ENCODE measurements around the gene WARS2.
"Not testable (repeated sequence)": the region's sequence is repeated elsewhere in the genome, so short reads cannot be mapped to it uniquely, and the experiment has no call there.

The WARS2 gene

GRCh38 chr1:119140177-119141019 is at the start of gene WARS2:
Gene WARS2 (minus strand): TSS chr1:119140653. CDS start chr1:119140644, 9 bp downstream.
- peak; percentile 91 for DNase-seq

DNA sequence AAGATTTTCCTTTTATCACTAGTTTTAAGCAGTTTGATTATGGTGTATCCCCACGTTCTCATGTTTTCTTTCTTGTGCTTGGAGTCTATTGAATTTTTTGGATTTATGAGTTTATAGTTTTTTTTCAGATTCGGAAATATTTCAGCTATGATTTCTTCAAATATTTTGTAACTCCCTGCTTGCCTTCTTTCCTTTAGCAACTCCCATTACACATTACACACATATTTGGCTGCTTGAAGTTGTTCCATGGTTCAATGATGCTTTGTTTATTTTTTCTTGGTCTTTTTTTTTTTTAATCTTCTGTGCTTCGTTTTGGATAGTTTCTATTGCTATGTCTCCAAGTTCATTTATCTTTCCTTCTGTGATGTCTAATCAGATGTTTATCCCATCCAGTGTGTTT is 48.5 kb upstream of the WARS2 start:
- DNase-seq = no peak

DNA sequence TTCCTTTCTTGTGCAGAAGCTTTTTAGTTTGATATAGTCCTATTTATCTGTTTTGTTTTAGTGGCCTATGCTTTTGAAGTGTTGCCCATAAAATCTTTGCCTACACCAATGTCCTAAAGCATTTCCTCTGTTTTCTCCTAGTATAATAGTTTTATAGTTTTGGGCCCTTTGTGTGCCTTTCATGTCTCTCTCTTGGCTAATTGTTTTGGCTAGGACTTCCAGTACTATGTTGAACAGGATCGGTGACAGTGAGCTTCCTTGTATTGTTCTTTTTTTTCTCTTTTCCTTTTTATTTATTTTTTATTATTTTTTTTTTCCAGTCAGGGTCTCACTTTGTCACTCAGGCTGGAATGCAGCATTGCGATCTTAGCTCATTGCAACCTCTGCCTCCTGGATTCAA is 47.0 kb upstream of the WARS2 start:
- no peak for DNase-seq

- no peak for DNase-seq
Observed at GRCh38 chr1:119186471-119186870, 46.0 kb upstream of the WARS2 start.

GRCh38 chr1:119184972-119185371 is 44.5 kb upstream of the WARS2 start:
- no peak for DNase-seq

DNA sequence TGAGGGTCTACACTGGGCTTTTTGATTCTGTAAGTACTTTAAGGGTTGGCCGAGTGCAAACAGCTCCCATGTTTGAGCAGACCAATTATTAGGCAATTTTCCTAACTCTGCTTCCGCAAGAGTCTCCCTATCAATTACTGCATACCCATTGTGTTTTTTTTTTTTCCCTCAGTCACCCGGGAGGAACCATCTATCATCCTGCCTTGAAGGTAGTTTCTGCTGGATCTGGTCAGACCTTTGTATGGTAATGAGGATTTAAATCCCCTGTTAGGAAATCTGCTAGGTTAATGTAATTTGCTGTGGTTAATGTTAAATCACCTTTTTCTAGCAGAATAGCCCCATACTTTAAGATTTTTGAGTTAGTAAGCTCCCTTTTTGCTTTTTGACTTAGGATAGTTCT is 40.8 kb upstream of the WARS2 start:
- no peak for DNase-seq

- no peak for DNase-seq
Observed at GRCh38 chr1:119179051-119179450, 38.6 kb upstream of the WARS2 start.

DNA sequence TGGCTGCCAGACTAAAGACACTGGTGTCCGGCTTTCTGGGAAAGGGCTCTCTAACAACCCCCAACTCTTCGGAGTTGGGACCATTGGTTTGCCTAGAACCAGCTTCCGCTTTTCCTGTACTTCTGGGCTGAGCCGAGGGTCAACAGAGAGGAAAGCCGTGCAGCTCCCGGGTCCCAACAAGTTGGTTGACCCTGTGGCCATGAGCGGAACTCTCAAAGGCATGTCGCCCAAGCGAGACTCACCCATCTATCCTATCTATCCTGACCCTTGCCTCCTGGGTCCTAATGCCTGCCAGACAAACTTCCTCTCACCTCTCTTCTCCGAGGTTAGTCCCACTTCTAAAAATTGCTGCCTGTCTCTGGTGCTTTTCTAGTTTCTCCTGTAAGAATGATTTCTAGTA is 32.5 kb upstream of the WARS2 start:
- DNase-seq = not testable (repeated sequence)

DNA sequence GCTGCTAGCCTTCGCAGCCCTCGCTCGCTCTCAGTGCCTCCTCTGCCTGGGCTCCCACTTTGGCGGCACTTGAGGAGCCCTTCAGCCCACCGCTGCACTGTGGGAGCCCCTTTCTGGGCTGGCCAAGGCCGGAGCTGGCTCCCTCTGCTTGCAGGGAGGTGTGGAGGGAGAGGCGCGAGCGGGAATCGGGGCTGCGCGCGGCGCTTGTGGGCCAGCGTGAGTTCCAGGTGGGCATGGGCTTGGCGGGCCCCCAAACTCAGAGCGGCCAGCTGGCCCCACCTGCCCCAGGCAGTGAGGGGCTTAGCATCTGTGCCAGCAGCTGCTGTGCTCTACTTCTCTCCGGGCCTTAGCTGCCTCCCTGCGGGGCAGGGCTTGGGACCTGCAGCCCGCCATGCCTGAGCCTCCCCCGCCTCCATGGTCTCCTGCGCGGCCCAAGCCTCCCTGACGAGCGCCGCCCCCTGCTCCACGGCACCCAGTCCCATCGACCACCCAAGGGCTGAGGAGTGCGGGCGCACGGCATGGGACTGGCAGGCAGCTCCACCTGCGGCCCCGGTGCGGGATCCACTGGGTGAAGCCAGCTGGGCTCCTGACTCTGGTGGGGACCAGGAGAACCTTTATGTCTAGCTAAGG is 31.0 kb upstream of the WARS2 start:
- DNase-seq = not testable (repeated sequence)

DNA sequence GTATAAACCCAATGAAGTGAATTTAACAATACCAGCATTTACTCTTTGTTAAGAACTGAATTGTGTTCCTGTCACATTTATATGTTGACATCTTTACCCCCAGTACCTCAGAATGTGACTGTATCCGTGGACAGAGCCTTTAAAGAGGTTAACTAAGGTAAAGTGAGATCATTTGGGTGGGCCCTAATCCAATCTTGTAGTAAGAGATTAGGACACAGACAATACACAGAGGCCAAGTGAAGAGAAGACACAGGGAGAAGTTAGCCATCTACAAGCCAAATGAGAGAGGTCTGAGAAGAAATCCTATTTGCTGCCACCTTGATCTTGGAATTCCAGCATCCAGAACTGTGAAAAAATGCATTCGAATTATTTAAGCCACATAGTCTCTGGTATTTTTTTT is 22.9 kb upstream of the WARS2 start:
- DNase-seq = no peak

DNA sequence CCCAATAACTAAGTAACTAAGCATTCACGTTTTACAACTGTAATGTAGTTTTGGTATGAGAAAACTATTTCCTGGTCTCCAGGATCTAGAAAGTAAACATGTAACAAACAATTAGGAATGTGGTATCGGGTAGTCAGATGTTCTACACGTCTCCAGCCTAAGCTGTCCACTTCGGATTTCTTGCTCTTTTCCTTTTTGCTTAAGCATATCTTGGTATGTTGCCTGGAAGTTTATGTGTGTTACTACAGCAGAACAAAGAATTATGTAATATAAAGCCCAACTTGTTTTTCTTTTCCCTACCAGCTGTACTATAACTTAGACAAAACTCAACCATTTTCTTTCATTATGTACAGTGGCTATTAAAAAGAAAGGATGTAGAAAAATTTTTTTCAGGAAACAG is 20.4 kb upstream of the WARS2 start:
- no peak for DNase-seq

- DNase-seq = no peak
Observed at GRCh38 chr1:119160409-119160808, 20.0 kb upstream of the WARS2 start.

DNA sequence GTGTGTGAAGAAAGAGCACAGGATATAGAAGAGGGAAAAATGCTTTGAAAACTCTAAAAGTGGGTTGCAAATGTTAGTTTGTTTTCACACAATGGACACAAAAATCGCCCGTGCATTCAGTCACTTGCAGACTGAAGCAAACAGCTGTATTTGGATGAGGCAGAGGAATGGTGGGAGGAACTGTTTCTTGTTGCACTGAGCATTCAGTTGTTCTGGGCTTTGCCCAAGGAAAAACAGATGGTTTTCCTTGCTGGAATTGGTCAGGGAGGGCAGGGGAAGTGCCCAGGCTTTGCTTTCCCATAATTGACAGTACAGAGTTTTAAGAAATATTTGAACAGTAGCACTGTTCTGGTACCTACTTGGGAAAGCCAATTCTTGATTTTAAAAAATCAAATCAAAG is 19.5 kb upstream of the WARS2 start:
- DNase-seq = no peak

GRCh38 chr1:119159111-119159510 is 18.7 kb upstream of the WARS2 start:
- DNase-seq = no peak

DNA sequence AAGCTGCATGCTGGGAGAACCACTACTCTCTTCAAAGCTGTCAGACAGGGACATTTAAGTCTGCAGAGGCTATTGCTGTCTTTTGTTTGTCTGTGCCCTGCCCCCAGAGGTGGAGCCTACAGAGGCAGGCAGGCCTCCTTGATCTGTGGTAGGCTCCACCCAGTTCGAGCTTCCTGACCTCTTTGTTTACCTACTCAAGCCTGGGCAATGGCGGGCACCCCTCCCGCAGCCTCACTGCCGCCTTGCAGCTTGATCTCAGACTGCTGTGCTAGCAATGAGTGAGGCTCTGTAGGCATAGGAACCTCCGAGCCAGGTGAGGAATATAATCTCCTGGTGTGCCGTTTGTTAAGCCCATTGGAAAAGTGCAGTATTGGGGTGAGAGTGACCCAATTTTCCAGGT is 16.3 kb upstream of the WARS2 start:
- DNase-seq = not testable (repeated sequence)

DNA sequence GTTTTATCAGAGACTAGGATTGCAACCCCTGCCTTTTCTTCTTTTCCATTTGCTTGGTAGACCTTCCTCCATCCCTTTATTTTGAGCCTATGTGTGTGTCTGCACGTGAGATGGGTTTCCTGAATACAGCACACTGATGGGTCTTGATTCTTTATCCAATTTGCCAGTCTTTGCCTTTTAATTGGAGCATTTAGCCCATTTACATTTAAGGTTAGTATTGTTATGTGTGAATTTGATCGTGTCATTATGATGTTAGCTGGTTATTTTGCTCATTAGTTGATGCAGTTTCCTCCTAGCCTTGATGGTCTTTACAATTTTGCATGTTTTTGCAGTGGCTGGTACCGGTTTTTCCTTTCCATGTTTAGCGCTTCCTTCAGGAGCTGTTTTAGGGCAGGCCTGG is 14.6 kb upstream of the WARS2 start:
- not testable (repeated sequence) for DNase-seq

- DNase-seq = no peak
Observed at GRCh38 chr1:119150150-119150549, 9.7 kb upstream of the WARS2 start.

GRCh38 chr1:119147661-119148090 is 7.2 kb upstream of the WARS2 start:
- no peak for DNase-seq

GRCh38 chr1:119146466-119146865 is 6.0 kb upstream of the WARS2 start:
- no peak for DNase-seq

DNA sequence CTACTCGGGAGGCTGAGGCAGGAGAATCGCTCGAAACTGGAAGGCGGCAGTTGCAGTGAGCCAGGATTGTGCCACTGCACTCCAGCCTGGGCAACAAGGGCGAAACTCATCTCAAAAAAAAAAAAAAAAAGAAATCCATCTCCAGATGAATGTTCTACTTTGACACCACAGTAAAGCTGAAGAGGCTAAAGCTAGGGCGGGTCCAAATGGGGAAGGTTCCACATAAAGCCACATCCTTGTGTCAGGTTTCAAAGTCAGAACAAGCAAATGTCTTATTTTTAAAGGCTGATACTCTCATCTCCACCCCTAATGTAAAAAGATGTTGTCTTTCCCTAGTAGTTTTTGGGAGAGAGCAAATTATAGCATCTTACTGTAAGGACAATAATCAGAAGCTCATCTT is 4.4 kb upstream of the WARS2 start:
- DNase-seq = no peak

GRCh38 chr1:119143706-119144105 is 3.3 kb upstream of the WARS2 start:
- no peak for DNase-seq

GRCh38 chr1:119141660-119142059 is 1.2 kb upstream of the WARS2 start:
- DNase-seq = no peak

DNA sequence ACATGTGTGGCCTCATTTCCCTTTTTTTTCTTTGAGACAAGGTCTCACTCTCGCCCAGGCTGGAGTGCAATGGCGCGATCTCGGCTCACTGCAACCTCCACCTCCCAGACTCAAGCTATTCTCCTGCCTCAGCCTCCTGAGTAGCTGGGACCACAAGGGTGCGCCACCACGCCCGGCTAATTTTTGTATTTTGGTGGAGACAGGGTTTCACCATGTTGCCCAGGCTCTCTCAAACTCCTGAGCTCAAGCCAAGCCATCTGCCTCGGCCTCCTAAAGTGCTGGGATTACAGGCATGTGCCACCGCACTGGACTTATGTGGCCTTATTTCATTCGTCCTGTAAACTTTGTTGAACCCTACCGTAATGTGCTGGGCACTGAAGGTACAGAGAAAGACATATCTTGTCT is 569 bp upstream of the WARS2 start:
- DNase-seq = peak; percentile 74

GRCh38 chr1:119139857-119140176 is 636 bp downstream of the WARS2 start:
- DNase-seq = no peak

DNA sequence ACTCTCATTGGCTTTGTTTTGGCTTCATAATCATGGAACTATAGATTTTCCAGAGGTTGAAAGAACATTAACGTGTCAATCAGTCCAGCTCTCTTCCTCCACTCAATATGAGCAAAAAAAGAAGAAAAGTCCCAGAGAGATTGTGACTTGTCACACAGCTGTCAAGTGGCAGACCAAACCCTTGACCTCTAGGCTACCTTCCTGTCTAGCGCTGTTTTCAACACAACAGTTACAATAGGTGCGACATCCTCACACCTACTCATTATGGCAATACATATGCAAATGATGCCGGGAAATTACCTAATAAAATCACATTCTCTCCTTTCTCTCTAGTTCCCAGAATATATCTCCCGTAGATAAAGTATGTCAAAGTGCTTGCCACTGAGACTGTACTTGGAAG is 1.1 kb downstream of the WARS2 start:
- no peak for DNase-seq
